Gastroesophageal sphincter (tissue), 4 donors: Measurements from ENCODE around the gene THRA. TPM values are rescaled to one million over a fixed set of nuclear protein-coding genes. Genes with fewer than 3 reads are reported as not detected.

Experiments used
- ATAC-seq: fragments of 150-250 bp; one replicate; pipeline ENCODE4 v1.9.1; 2016; ENCODE audit warnings: mild to moderate bottlenecking, moderate library complexity
- H3K27ac ChIP-seq, 4 donors: fragments of 200-600 bp; sonication (generic) in 3 of 4; 1 replicate in 3 of 4; 2 replicates in 1 of 4; pipeline ENCODE4 v1.5.1; 2016 to 2019
- H3K27me3 ChIP-seq: fragments of 200-600 bp; sonication (generic); one replicate; pipeline ENCODE4 v1.5.1; 2019
- H3K36me3 ChIP-seq, 2 donors: fragments of 200-600 bp; sonication (generic); one replicate each; pipeline ENCODE4 v1.5.1; 2019; ENCODE audit warnings: control low read depth in 1 of 2
- H3K4me1 ChIP-seq, 3 donors: fragments of 200-600 bp; sonication (generic); 1 replicate in 2 of 3; 2 replicates in 1 of 3; pipeline ENCODE4 v1.5.1; 2016 to 2019; ENCODE audit warnings: control low read depth in 2 of 3
- H3K4me3 ChIP-seq, 2 donors: fragments of 200-600 bp; sonication (generic); one replicate each; pipeline ENCODE4 v1.5.1; 2019; ENCODE audit warnings: mild to moderate bottlenecking in 1 of 2, moderate library complexity in 1 of 2
- H3K9me3 ChIP-seq, 3 donors: fragments of 200-600 bp; sonication (generic); one replicate each; pipeline ENCODE4 v1.5.1; 2017 to 2019; ENCODE audit warnings: control low read depth in 2 of 3
- EP300 ChIP-seq: sonication (generic); formaldehyde crosslinking; IDR thresholded peaks from one replicate; pipeline ENCODE4 v1.6.1; 2017; ENCODE audit warnings: antibody characterized with exemption, mild to moderate bottlenecking
- POLR2A ChIP-seq, 2 donors: fragments of 450-650 bp; IDR thresholded peaks; one replicate each; pipeline ENCODE4 v1.6.1; 2017; ENCODE audit warnings: antibody characterized with exemption in 2 of 2, mild to moderate bottlenecking in 2 of 2, moderate library complexity in 1 of 2
- POLR2AphosphoS5 ChIP-seq: sonication (generic); formaldehyde crosslinking; IDR thresholded peaks from one replicate; pipeline ENCODE4 v1.6.1; 2017; ENCODE audit warnings: antibody characterized with exemption
- WGBS, 2 donors: methylation state at CpG; one replicate each; pipeline ENCODE4 v1.1.5; 2018; ENCODE audit warnings: low coverage in 1 of 2; 5-methylcytosine and 5-hydroxymethylcytosine counted together
- total RNA-seq, 4 donors: library from RNA; depleted of rRNA; stranded (reverse); fragments of >200 nt; gene quantifications; one replicate each; pipeline ENCODE4 v1.1.0, GENCODE V29; 2016
- TF ChIP-seq, protein P1 (sequence below), 4 experiments: fragments of 200-600 bp in 2 of 4; fragments of 450-650 bp in 2 of 4; sonication (generic) in 1 of 4; IDR thresholded peaks; one replicate each; pipeline ENCODE4 v1.5.1; 2017 to 2019; ENCODE audit warnings: antibody characterized with exemption in 4 of 4, mild to moderate bottlenecking in 2 of 4, moderate library complexity in 2 of 4

Gene THRA
- total RNA-seq, 4 donors from 2014 or later = 84.8 to 133 (median 102) TPM

GRCh38 chr17:40068584-40068916 is 5.8 kb downstream of the THRA start:
- Histone ChIP-seq H3K27ac (peak overlapping the region; percentile 66 to 99 (median 97)), H3K4me1 (peaks cover 21 to 100% (median 92%) of the 10 kb centered on the region in 3 donors), H3K4me3 (peak overlapping the region; percentile 4 to 44), H3K36me3 (no peaks in the 10 kb centered on the region), H3K27me3 (no peaks in the 10 kb centered on the region), H3K9me3 (no peaks in the 10 kb centered on the region)
- ATAC-seq = no peak
- TF ChIP-seq EP300 (no peak), POLR2AphosphoS5 (no peak), POLR2A (IDR thresholded peaks at IDR 0.05) (no peak)
- TF ChIP-seq, protein P1, sequence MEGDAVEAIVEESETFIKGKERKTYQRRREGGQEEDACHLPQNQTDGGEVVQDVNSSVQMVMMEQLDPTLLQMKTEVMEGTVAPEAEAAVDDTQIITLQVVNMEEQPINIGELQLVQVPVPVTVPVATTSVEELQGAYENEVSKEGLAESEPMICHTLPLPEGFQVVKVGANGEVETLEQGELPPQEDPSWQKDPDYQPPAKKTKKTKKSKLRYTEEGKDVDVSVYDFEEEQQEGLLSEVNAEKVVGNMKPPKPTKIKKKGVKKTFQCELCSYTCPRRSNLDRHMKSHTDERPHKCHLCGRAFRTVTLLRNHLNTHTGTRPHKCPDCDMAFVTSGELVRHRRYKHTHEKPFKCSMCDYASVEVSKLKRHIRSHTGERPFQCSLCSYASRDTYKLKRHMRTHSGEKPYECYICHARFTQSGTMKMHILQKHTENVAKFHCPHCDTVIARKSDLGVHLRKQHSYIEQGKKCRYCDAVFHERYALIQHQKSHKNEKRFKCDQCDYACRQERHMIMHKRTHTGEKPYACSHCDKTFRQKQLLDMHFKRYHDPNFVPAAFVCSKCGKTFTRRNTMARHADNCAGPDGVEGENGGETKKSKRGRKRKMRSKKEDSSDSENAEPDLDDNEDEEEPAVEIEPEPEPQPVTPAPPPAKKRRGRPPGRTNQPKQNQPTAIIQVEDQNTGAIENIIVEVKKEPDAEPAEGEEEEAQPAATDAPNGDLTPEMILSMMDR (IDR thresholded peaks at IDR 0.05) = no peak
- WGBS, 2 donors = 3 to 6% methylated on average over 3 to 5 of the region's 5 CpGs

DNA sequence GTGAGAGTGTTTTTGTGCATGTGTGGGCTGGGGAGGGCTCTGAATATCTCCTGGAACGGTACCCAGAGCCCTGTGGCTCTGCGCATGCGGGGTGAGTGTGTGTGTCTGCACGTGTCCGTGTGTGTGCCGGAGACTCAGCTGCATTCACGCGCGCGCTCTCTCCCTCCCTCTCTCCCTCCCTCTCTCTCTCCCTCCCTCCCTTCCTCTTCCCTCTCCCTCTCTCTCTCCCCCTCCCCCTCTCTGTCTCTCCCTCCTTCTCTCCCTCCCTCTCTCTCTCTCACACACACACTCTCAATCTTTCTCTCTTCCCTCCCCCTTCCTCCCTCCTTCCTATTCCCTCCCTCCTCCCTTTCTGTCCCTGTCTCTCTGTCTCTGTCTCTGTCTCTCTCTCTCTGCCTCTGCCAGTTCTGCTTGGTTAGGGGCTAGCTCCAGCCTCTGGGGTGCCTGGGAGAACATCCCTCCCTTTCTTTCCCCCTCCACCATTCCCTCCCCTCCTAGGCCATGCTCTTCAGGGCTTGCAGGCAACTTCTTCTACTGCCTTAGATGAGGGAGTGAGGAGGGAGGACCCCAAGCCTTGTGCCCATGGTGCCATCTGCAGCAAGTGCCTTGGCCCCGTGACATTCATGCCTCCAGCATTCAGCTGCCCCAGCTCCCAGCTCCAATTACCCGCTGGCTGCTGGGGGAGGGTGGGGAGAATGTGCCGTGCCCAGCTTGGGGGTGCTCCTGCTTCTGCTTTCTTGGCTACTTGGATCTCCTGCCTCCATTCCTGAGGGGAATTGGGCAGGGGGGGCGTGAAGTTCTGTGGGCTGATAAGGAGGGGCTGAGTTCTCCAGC is 6.4 kb downstream of the THRA start:
- no peak for TF ChIP-seq POLR2A (IDR thresholded peaks at IDR 0.05)
- peak; percentile 69 for TF ChIP-seq POLR2AphosphoS5
- no peak for TF ChIP-seq EP300
- peak; percentile 77 for ATAC-seq
- Histone ChIP-seq H3K27me3 (no peaks in the 10 kb centered on the region), H3K4me3 (peak overlapping the region; percentile 13 to 44), H3K36me3 (peaks cover 0 to 3% of the 10 kb centered on the region in 2 donors), H3K27ac (peak overlapping the region; percentile 66 to 99 (median 97)), H3K9me3 (no peaks in the 10 kb centered on the region), H3K4me1 (peaks cover 25 to 100% (median 95%) of the 10 kb centered on the region in 3 donors)
- WGBS, 2 donors = 0% methylated on average over 10 of the region's 14 CpGs

DNA sequence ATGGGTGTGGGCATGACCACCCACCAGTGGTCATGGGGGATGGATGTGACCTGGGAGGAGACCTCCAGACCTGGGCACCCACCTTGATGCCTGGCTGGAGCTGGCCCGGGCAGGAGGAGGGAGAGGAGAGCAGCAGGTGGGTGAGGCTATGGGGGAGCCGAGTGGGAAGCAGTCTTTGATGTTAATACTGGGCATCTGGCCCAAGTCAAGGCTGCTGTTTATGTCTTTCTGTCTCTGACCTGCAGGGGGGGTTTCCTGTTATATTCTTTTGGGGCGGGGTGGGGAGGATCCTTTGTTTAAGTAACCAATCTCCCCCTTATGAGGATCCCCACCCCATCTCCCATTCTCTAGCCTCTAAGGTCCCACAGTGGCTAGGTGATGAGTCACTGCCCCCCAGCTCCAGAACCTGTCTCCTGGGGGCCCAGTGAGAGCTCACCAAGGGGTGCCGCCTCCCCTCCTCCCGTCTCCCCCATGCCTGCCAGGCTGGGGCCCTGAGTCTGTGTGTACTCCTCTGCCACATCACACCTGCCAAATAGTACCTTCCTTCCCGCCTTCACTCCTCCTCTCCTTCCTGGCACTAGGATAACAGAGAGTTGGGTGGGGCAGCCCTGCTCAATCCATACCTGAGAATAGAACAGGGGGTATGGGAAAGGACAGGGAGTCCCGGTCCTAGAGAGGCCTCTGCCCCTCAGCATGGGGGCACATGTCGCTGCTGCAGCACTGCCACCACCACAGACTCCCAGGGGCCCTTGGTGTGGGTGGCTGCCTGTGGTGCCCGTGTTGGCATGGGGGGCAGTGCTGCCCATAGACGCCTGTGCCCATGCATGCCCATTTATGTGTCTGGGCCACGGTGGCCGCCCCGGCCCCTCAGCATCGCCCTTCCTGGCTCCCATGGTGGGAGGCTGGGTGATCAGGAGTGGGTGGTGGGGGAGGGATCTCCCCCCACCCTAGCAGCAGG is 7.3 kb downstream of the THRA start:
- ATAC-seq = peak; percentile 7
- TF ChIP-seq POLR2A (IDR thresholded peaks at IDR 0.05) = no peak
- no peak for TF ChIP-seq EP300
- peak; percentile 25 for TF ChIP-seq POLR2AphosphoS5
- TF ChIP-seq, protein P1 (IDR thresholded peaks at IDR 0.05) = peak in 3 of 4 experiments; percentile 36 to 51 (median 51)
- no peaks in the 10 kb centered on the region for H3K9me3 ChIP-seq
- peak overlapping the region; percentile 66 to 99 (median 97) for H3K27ac ChIP-seq
- peak overlapping the region; percentile 13 to 44 for H3K4me3 ChIP-seq
- peaks cover 0 to 11% of the 10 kb centered on the region in 2 donors for H3K36me3 ChIP-seq
- peaks cover 34 to 100% (median 96%) of the 10 kb centered on the region in 3 donors for H3K4me1 ChIP-seq
- H3K27me3 ChIP-seq = no peaks in the 10 kb centered on the region
- WGBS, 2 donors = 17% methylated on average over 1 of the region's 14 CpGs; no CpG with 5 or more reads in 1 of the 2 donors

- peak overlapping the region; percentile 66 to 99 (median 97) for H3K27ac ChIP-seq
- peaks cover 0 to 11% of the 10 kb centered on the region in 2 donors for H3K36me3 ChIP-seq
- H3K27me3 ChIP-seq = no peaks in the 10 kb centered on the region
- no peak for TF ChIP-seq EP300
- TF ChIP-seq, protein P1 (IDR thresholded peaks at IDR 0.05) = no peak
- TF ChIP-seq POLR2A (IDR thresholded peaks at IDR 0.05) = no peak
- TF ChIP-seq POLR2AphosphoS5 = no peak
- no peaks in the 10 kb centered on the region for H3K9me3 ChIP-seq
- peaks cover 34 to 100% (median 95%) of the 10 kb centered on the region in 3 donors for H3K4me1 ChIP-seq
- 0 to 20% methylated on average over 2 to 6 of the region's 8 CpGs for WGBS, 2 donors
- ATAC-seq = no peak
- peak overlapping the region; percentile 0 to 44 for H3K4me3 ChIP-seq
These were observed 8.0 kb downstream of the THRA start for GRCh38 chr17:40070709-40071312.
